GM12878 (cell line): ENCODE results near the gene ZNF700. TPM values are rescaled to one million over a fixed set of nuclear protein-coding genes. Genes with fewer than 3 reads are reported as not detected.

Experiments
- ATAC-seq: fragments of 200-7000 bp; cut with Tn5 transposase; 3 replicates; pipeline ENCODE4 v1.9.1; 2020; ENCODE audit warnings: mild to moderate bottlenecking, moderate library complexity
- Bru-seq: library from RNA; stranded (reverse); fragments of 400-500 nt; gene quantifications from one replicate; lab custom pipeline; 2021; lab: Mats Ljungman, UMichigan
- BruChase-seq, 2 experiments: library from RNA; stranded (reverse); fragments of 400-500 nt; gene quantifications; one replicate each; lab custom pipeline; 2021; lab: Mats Ljungman, UMichigan
- BruUV-seq: library from RNA; stranded (reverse); fragments of 400-500 nt; replicated peaks from 2 replicates; lab custom pipeline; 2021; lab: Mats Ljungman, UMichigan
- CTCF ChIA-PET: fragments of 300-600 bp; sonication (Branson Sonifier 250); formaldehyde crosslinking; extraction: SDS; loops from one replicate; lab custom pipeline; 2021; ENCODE audit warnings: inconsistent platforms; lab: Yijun Ruan, JAX
- POLR2A ChIA-PET: fragments of 350-600 bp; formaldehyde crosslinking; extraction: SDS; loops from one replicate; lab custom pipeline; 2021; ENCODE audit warnings: inconsistent platforms; lab: Charles Lee
- RAD21 ChIA-PET: fragments of 300-600 bp; sonication (Branson Sonifier 250); formaldehyde crosslinking; loops from one replicate; lab custom pipeline; 2023; ENCODE audit warnings: antibody characterized with exemption; ENCODE audit not compliant: unreplicated experiment; lab: Charles Lee
- SMC1A ChIA-PET: fragments of 300-600 bp; sonication (Branson Sonifier 250); formaldehyde crosslinking; loops from one replicate; lab custom pipeline; 2023; ENCODE audit not compliant: unreplicated experiment, uncharacterized antibody; lab: Charles Lee
- DNase-seq: peaks from one replicate; pipeline ENCODE4 v3.0.0-alpha.2; 2011; ENCODE audit warnings: low read depth, low spot score
- FAIRE-seq: peaks from 3 replicates; lab custom pipeline; 2011; peaks lifted over from hg19 to GRCh38; lab: Jason Lieb, UNC
- H2AFZ ChIP-seq: 2 replicates; pipeline ENCODE4 v1.6.0; 2011; ENCODE audit warnings: low read depth, low read length, control low read depth; ENCODE audit not compliant: control insufficient read depth
- H3K27ac ChIP-seq: 2 replicates; pipeline ENCODE4 v1.5.1; 2011; ENCODE audit warnings: control low read depth; ENCODE audit not compliant: control insufficient read depth, insufficient read depth
- H3K27me3 ChIP-seq, 2 experiments: replicated peaks in 1 of 2; 2 replicates each; pipeline versions ENCODE4 v1.6.0 to v1.6.1; 2011; ENCODE audit warnings: low read length in 1 of 2; ENCODE audit not compliant: control insufficient read depth in 2 of 2, insufficient read depth in 2 of 2
- H3K36me3 ChIP-seq, 2 experiments: 2 replicates each; pipeline ENCODE4 v1.5.1; 2011; ENCODE audit warnings: low read length in 1 of 2; ENCODE audit not compliant: control insufficient read depth in 2 of 2, insufficient read depth in 2 of 2
- H3K4me1 ChIP-seq: 2 replicates; pipeline ENCODE4 v1.6.1; 2011; ENCODE audit warnings: mild to moderate bottlenecking, low read length, moderate library complexity, mixed read lengths; ENCODE audit not compliant: control insufficient read depth, insufficient read depth
- H3K4me2 ChIP-seq: 2 replicates; pipeline ENCODE4 v1.6.0; 2011; ENCODE audit warnings: control low read depth; ENCODE audit not compliant: control insufficient read depth, insufficient read depth
- H3K4me3 ChIP-seq: fragments of 200-600 bp; sonication (generic); 2 replicates; pipeline ENCODE4 v1.5.1; 2016
- H3K79me2 ChIP-seq: 2 replicates; pipeline ENCODE4 v1.6.0; 2011; ENCODE audit warnings: low read length; ENCODE audit not compliant: control insufficient read depth, insufficient read depth
- H3K9ac ChIP-seq: 2 replicates; pipeline ENCODE4 v1.8.0; 2011; ENCODE audit warnings: low read length, control low read depth, mixed read lengths; ENCODE audit not compliant: control insufficient read depth, insufficient read depth
- H3K9me3 ChIP-seq: replicated peaks from 3 replicates; pipeline ENCODE4 v1.5.1; 2011; ENCODE audit warnings: mild to moderate bottlenecking, low read length; ENCODE audit not compliant: control insufficient read depth, insufficient read depth
- H4K20me1 ChIP-seq: 2 replicates; pipeline ENCODE4 v1.6.0; 2011; ENCODE audit not compliant: control insufficient read depth, insufficient read depth
- ASH2L ChIP-seq: fragments of 300-600, 200-600 bp; sonication (generic); IDR thresholded peaks from 2 replicates; pipeline ENCODE4 v1.6.1; 2017; ENCODE audit warnings: low read depth, mild to moderate bottlenecking, borderline replicate concordance
- BACH1 ChIP-seq: fragments of 450-650 bp; IDR thresholded peaks from 2 replicates; pipeline ENCODE4 v1.6.1; 2017; ENCODE audit warnings: mild to moderate bottlenecking, borderline replicate concordance
- CHD2 ChIP-seq: IDR thresholded peaks from 2 replicates; pipeline ENCODE4 v1.6.1; 2011; ENCODE audit warnings: low read depth, low read length, improper control_type of control experiment, borderline replicate concordance
- CTCF ChIP-seq, 3 experiments: IDR thresholded peaks in 2 of 3; conservative IDR thresholded peaks in 1 of 3; 2 replicates each; pipeline ENCODE4 v1.5.1; 2011; ENCODE audit warnings: low read depth in 3 of 3, low read length in 3 of 3, mild to moderate bottlenecking in 3 of 3, control low read depth in 2 of 3, moderate library complexity in 2 of 3, inconsistent platforms in 1 of 3, mixed read lengths in 1 of 3; ENCODE audit not compliant: control insufficient read depth in 2 of 3, insufficient read depth in 1 of 3; ENCODE audit errors: extremely low read depth in 1 of 3
- EZH2 ChIP-seq: IDR thresholded peaks from 2 replicates; pipeline ENCODE4 v1.6.1; 2012; ENCODE audit warnings: low read depth, mild to moderate bottlenecking, control low read depth, inconsistent platforms, low read length, borderline replicate concordance; ENCODE audit not compliant: control insufficient read depth
- IKZF2 ChIP-seq, 2 experiments: fragments of 450-650 bp; IDR thresholded peaks; 2 replicates each; pipeline ENCODE4 v1.6.1; 2017; ENCODE audit warnings: mild to moderate bottlenecking in 2 of 2, moderate library complexity in 2 of 2
- NFIC ChIP-seq: IDR thresholded peaks from 2 replicates; pipeline ENCODE4 v1.6.1; 2012; ENCODE audit warnings: low read depth, mild to moderate bottlenecking, inconsistent platforms, low read length, moderate library complexity
- NKRF ChIP-seq: fragments of 450-650 bp; conservative IDR thresholded peaks from 2 replicates; pipeline ENCODE4 v1.6.1; 2017; ENCODE audit warnings: mild to moderate bottlenecking, moderate library complexity
- PKNOX1 ChIP-seq: fragments of 450-650 bp; IDR thresholded peaks from 2 replicates; pipeline ENCODE4 v1.6.1; 2016; ENCODE audit warnings: mild to moderate bottlenecking
- STAT3 ChIP-seq: IDR thresholded peaks from 2 replicates; pipeline ENCODE4 v1.6.1; 2011; ENCODE audit warnings: low read depth, low read length, improper control_type of control experiment
- YBX1 ChIP-seq: fragments of 450-650 bp; IDR thresholded peaks from 2 replicates; pipeline ENCODE4 v1.6.1; 2016; ENCODE audit warnings: antibody characterized with exemption
- WGBS: methylation state at CpG from one replicate; pipeline ENCODE4 v1.1.6; 2016; ENCODE audit warnings: low lambda C conversion rate; ENCODE audit not compliant: insufficient replicate concordance, insufficient coverage; ENCODE audit errors: missing lambda C conversion rate; 5-methylcytosine and 5-hydroxymethylcytosine counted together
- in situ Hi-C: fragments of 300-500 bp; cut with MboI; formaldehyde crosslinking; loops from 9 replicates; pipeline ENCODE4 v1.14.3; 2018; ENCODE audit warnings: mixed read lengths
- intact Hi-C: fragments of 100-400 bp; cut with micrococcal nuclease; formaldehyde crosslinking; loops from one replicate; pipeline ENCODE4 v1.14.2; 2022; ENCODE audit not compliant: unreplicated experiment
- long read RNA-seq, 2 experiments: library from polyadenylated mRNA; unstranded; transcript quantifications; one replicate each; pipeline ENCODE4 v2.0.0, GENCODE V29; 2019 to 2020
- polyA minus RNA-seq, 3 experiments: library from RNA; depleted of rRNA, polyadenylated mRNA; stranded (reverse); fragments of >200 nt; gene quantifications; 2 replicates each; pipeline ENCODE4 v1.2.3, GENCODE V29; 2011
- polyA plus RNA-seq, 11 experiments: library from polyadenylated mRNA; depleted of rRNA in 4 of 11; unstranded in 6 of 11; stranded (reverse) in 5 of 11; fragments of >200 nt; fragmentation: Nextera tagmentation in 4 of 11; fragmentation: Illumina TruSeq in 1 of 11; extraction: Ambion mirVana in 4 of 11; extraction: Trizol in 1 of 11; gene quantifications; 1 replicate in 1 of 11; 2 replicates in 10 of 11; pipeline versions ENCODE4 v1.2.1 to v1.2.3, GENCODE V29; 2011 to 2016; ENCODE audit warnings: inconsistent platforms in 2 of 11, missing spikeins in 2 of 11, low read depth in 1 of 11
- total RNA-seq, 4 experiments: library from RNA; depleted of rRNA in 3 of 4; stranded (reverse); fragments of >200 nt in 3 of 4; fragmentation: Illumina TruSeq in 1 of 4; extraction: Trizol in 1 of 4; gene quantifications; 2 replicates each; pipeline versions ENCODE4 v1.2.1 to v1.2.3, GENCODE V29; 2013 to 2021

ZNF700 gene
- total RNA-seq (2013; cell fraction: nucleolus; rRNA removed) = 52.7 and 55.7 TPM in 2 replicates
- total RNA-seq (2014; rRNA removed) = 10.5 and 12.4 TPM in 2 replicates
- 15.1 and 16.2 TPM in 2 replicates for total RNA-seq (2014; rRNA removed; fragmentation: Illumina TruSeq; extraction: Trizol)
- total RNA-seq (2021) = 11.2 and 11.8 TPM in 2 replicates
- polyA plus RNA-seq (2011; ENCODE audit: low read depth) = 8.5 TPM
- 16.0 and 24.7 TPM in 2 replicates for polyA plus RNA-seq (2011; rRNA removed)
- 5.8 and 7.3 TPM in 2 replicates for polyA plus RNA-seq (2011; cell fraction: cytosol; rRNA removed)
- 15.7 and 17.4 TPM in 2 replicates for polyA plus RNA-seq (2011; cell fraction: nucleus; rRNA removed)
- 10.0 and 12.3 TPM in 2 replicates for polyA plus RNA-seq (2012)
- polyA plus RNA-seq (2014; fragmentation: Illumina TruSeq; extraction: Trizol) = 13.6 and 16.3 TPM in 2 replicates
- 1 to 10 TPM; 6.7 to 8.3 TPM for polyA plus RNA-seq (2014; fragmentation: Nextera tagmentation; extraction: Ambion mirVana)
- 11.1 and 11.8 TPM in 2 replicates for polyA plus RNA-seq (2014; rRNA removed)
- 1 to 10 TPM; 8.1 to 8.4 TPM for polyA plus RNA-seq (2016; fragmentation: Nextera tagmentation; extraction: Ambion mirVana)
- 10.8 and 19.2 TPM in 2 replicates for polyA minus RNA-seq (2011; rRNA and poly(A)+ RNA removed)
- 6.4 and 7.3 TPM in 2 replicates for polyA minus RNA-seq (2011; cell fraction: cytosol; rRNA and poly(A)+ RNA removed)
- 5.8 and 7.0 TPM in 2 replicates for polyA minus RNA-seq (2011; cell fraction: nucleus; rRNA and poly(A)+ RNA removed)
- percentile 86 among the genes with signal in this experiment for Bru-seq, nascent RNA
- BruChase-seq, experiment 1, labeled RNA remaining after a 6-hour chase = percentile 90 among the genes with signal in this experiment
- BruChase-seq, experiment 2, labeled RNA remaining after a 2-hour chase = percentile 95 among the genes with signal in this experiment
- long read RNA-seq, experiment 1 = 0 reads
- long read RNA-seq, experiment 2, transcript ZNF700-203 (4 exons, 2,901 nt) = minor isoform, 7 of 66 reads
- long read RNA-seq, experiment 2, transcript ZNF700-201 (4 exons, 2,882 nt) = major isoform, 49 of 66 reads
- long read RNA-seq, experiment 2, partial matches to known transcripts = 5 of 66 reads
- long read RNA-seq, experiment 2, other reads (novel, unspliced or antisense) = 4 of 66 reads

GRCh38 chr19:11924886-11925650 is at the start of gene ZNF700:
TSS of gene ZNF700 (plus strand) at chr19:11925107. CDS start at chr19:11925211, 104 bp downstream.
- Histone ChIP-seq H3K9me3 (peaks cover 13% of the 10 kb centered on the region), H3K9ac (peak within 1 kb of the TSS; percentile 99), H4K20me1 (no peaks in the 10 kb centered on the region), H3K4me1 (peaks cover 3% of the 10 kb centered on the region; the same call in 1 of the 2 replicates), H3K27me3 (no peaks in the 10 kb centered on the region), H3K36me3 (no peaks in the 10 kb centered on the region; a peak in 1 of 4 replicates), H3K4me3 (peak within 1 kb of the TSS; percentile 96), H3K27ac (peak within 1 kb of the TSS; percentile 94), H3K4me2 (peak within 1 kb of the TSS; percentile 91), H3K79me2 (peaks cover 28% of the 10 kb centered on the region), H2AFZ (peak within 1 kb of the TSS; percentile 93)
- ChIA-PET CTCF (interaction anchor here (0.7 to 6.0 kb wide), 22 partner anchors 38 to 871 kb away, joined by 3 to 181 read pairs (median 5); partner anchors contain the start of genes ZNF136, ZNF20, ZNF44 and ZNF441), SMC1A (interaction anchor here (0.6 to 8.0 kb wide), 16 partner anchors 10 to 408 kb away, joined by 3 to 133 read pairs (median 8); partner anchors contain the start of genes ZNF136, ZNF20, ZNF433 and ZNF491), POLR2A (interaction anchor here (0.5 to 3.4 kb wide), 8 partner anchors 39 to 216 kb away, joined by 3 to 37 read pairs (median 6); partner anchors contain the start of genes ZNF20, ZNF491, ZNF763 and ZNF878), RAD21 (interaction anchor here (0.6 to 4.1 kb wide), 17 partner anchors 39 to 558 kb away, joined by 3 to 105 read pairs (median 5); partner anchors contain the start of genes ZNF20, ZNF491, ZNF625 and ZNF763)
- peak; percentile 93 for ATAC-seq
- FAIRE-seq = peak; percentile 81
- under 1% methylated on average over 53 of the region's 53 CpGs for WGBS
- in situ Hi-C loops = loop anchor here (5.0 kb wide), 1 partner anchor 217 kb away; the partner anchor contains the start of gene ZNF20
- BruUV-seq = TSS peak; percentile 79
- peak; percentile 92 for DNase-seq
- intact Hi-C loops = loop anchor here (1.0 to 10.0 kb wide), 6 partner anchors 40 to 360 kb away; partner anchors contain the start of genes ZNF491, ZNF763 and ZNF878
- TF ChIP-seq PKNOX1 (peak; percentile 99), NKRF (peak; percentile 72; the same call in 1 of the 2 replicates), EZH2 (no peak), BACH1 (peak; percentile 83), IKZF2 (IDR thresholded peaks at IDR 0.05) (0 out of 4 replicates have a peak, but pooled peaks of 1 of the 2 experiments have one; percentile 13), STAT3 (no peak), CHD2 (peak; percentile 80), CTCF (IDR thresholded peaks at IDR 0.05 in 2 of 3, conservative IDR thresholded peaks at IDR 0.05 in 1 of 3; ENCODE audit: control insufficient read depth in 2 of 3, extremely low read depth in 1 of 3, insufficient read depth in 1 of 3, low read depth in 3 of 3, low read length in 3 of 3) (no peak), YBX1 (no peak), NFIC (no peak), ASH2L (no peak)
